Fibroblast of peridontal ligament (primary cell): Measurements from ENCODE around the gene TRIM52.
"Not testable (repeated sequence)": the region's sequence is repeated elsewhere in the genome, so short reads cannot be mapped to it uniquely, and the experiment has no call there.

Experiments
- DNase-seq: peaks from one replicate; pipeline ENCODE4 v3.0.0-alpha.2; 2010; ENCODE audit errors: extremely low read depth

The TRIM52 gene

DNA sequence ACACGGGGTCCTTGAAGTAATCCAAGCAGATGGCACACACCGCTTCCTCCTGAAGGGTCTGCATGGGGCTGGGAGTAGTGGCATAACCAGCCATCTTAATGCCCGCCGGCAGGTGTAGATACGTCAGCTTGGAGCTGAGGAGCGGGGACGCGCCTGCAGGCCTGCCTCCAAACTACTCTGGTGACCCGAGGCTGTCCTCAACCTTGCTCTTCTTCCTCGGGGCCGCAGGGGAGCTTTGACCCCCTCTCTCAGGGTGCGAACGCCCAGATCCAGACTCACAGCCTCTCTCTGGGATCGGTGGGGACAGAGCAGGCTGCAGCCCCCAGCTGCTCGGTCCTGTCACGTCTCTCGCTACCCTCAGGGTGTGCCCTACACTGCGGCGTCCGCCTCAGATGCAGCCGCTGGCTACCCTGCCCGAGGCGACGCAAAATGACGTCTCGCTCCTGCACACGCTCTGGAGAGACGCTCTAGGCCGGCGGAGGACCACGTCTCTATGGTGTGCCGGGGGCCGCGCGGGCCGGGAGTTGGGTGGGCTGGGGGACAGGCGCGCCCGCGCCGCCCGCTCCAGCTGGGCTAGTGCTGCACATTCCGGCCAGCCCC is at the start of gene TRIM52:
TRIM52 (minus strand) TSS at position 424 of the 600 bp plus-strand sequence; CDS start at position 94, 330 bp downstream.
- DNase-seq = peak; percentile 85

GRCh38 chr5:181287331-181287730 is 26.4 kb upstream of the TRIM52 start:
- not testable (repeated sequence) for DNase-seq

- not testable (repeated sequence) for DNase-seq
Observed at GRCh38 chr5:181285962-181286705, 25.2 kb upstream of the TRIM52 start.

DNA sequence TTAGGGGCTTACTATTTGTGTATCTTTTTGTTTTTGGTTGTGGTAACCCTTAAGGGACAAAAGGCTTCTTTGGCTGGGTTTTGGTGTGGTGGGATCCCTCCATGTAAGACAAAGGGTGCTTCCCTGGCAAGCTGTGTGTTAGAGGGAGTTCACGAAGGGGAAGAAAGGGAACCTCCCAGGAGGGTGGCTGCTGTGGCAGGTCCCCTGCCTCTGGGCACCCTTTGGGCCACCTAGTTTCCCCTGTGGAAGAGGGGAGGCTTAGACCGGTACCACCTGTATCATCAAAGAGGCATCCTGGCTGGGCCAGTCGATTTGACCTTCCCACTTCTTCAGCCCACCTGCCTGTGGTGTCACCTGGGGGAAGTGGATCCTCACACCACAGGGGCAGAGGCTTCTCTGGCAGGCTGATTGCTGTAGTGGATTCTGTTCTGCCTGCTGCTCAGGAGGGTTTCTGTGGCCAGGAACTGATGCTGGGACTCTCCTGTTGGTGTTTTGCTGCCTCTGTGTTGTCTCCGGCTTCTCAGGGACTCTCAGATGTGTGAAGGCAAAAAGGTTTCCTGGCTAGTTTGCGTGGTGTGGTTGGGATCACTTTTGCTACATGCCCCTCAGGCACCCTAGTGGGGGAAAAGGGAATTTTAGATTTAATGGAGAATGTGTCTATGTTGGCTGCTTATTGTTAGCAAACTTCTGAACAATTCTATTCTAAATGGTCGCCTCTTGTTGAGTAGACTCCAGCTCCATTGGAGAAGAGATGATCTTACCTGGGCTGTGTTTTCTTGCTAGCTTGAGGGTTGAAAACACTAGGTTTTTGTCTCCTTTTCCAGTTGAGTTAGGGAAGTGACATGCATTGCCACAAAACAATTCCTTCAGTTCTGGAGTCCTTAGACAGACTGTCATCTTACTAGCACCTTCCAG is 23.2 kb upstream of the TRIM52 start:
- DNase-seq = not testable (repeated sequence)

DNA sequence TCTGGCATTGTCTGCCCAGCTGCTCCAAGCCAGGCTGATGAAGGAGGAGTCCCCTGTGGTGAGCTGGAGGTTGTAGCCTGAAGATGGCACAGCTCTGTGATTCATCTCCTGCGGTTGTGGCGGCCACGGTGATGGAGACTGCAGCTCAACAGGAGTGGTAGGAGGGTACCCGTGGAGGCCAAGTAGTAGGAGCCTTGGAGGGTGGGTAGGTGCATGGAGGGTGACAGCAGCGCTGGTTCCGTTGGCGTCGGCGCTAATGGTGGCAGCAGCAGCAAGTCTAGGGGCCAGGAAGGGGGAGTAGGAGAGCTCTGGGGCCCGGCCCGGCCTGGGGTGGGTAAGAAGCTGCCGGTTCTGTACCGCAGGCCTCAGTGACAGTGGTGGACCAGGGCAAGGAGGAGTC is 22.4 kb upstream of the TRIM52 start:
- no peak for DNase-seq

- DNase-seq = no peak
Observed at GRCh38 chr5:181282874-181283273, 21.9 kb upstream of the TRIM52 start.

DNA sequence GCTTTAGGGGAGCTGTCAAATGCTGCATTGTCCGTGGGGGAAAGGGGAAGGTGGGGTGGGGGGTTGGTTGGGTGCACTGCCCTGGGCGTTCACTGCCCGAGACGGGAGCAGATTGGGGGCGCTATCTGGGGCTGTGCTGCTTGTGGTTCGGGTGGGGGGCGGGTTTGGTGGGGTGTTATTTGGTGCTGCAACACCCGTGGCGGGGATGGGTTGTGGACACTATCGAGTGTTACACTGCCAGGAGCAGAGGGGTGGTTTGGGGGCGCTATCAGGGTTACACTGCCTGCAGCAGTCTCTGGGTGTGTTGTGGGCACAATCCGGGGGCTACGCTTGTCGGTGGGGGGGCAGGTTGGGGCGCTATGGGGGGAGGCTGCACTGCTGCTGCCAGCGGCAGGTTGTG is 21.5 kb upstream of the TRIM52 start:
- DNase-seq = not testable (repeated sequence)

DNA sequence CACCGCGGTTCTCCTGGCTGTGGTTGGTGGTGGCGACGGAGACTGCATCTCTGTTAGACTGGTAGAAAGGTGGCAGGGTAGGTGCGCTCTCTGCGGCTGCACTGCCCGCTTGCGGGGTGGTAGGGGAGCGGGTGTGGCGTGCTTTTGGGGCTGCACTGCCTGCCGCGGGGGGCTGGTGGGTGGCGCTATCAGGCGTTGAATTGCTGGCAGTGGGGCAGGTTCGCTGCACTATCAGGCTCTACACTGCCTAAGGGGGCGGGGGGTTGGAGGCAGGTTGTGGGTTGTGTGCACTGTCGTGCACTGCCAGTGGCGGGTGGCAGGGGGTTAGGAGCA is 21.0 kb upstream of the TRIM52 start:
- no peak for DNase-seq

DNA sequence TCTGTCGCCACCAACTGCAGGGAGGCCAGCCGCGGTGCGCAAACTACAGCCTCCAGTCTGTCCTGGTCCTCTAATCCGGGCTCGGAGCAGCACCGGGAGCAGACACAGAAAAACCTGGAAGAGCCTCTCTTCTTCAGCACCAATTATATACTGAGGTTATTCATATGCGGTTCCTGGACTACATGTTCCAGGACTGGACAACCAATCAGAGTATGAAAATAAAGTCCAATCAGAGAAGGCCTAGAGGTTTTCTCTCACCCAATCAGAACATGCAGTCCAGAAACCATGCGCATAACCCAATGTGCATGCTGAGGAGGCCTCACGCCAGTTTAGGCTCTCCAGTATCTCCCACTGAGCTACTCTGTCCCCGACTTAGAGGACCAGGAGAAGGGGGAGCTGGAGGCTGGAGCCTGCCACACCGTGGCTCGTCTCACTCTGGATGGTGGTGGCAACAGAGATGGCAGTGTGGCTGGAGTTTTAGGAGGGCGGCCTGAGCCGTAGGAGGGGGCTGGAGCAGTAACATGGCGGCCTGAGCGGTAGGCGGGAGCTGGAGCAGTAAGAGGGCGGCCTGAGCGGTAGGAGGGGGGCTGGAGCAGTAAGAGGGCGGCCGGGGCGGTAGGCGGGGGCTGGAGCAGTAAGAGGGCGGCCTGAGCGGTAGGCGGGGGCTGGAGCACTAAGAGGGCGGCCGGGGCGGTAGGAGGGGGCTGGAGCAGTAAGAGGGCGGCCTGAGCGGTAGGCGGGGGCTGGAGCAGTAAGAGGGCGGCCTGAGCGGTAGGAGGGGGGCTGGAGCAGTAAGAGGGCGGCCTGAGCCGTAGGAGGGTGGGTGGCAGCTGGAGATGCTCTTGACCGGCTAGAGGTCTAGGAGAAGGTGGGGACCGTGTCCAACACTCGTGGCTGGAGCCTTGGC is 20.4 kb upstream of the TRIM52 start:
- DNase-seq = no peak

- DNase-seq = no peak
Observed at GRCh38 chr5:181280251-181280762, 19.4 kb upstream of the TRIM52 start.

DNA sequence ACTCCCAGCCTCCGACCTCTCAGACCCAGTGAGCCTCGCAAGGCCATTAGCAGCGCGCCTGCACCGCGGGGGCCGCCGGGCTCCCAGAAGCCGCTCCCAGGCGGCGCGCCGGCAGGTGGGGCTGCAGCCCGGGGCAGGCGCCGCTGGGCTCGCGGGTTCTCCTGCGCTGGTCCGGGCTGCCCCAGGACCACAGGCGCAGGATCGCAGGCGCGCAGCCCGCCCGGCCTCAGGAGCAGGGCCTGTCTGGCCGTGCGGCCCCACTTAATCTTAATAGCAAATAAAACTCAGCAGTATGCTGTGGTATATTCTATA is 12.4 kb upstream of the TRIM52 start:
- DNase-seq = not testable (repeated sequence)

DNA sequence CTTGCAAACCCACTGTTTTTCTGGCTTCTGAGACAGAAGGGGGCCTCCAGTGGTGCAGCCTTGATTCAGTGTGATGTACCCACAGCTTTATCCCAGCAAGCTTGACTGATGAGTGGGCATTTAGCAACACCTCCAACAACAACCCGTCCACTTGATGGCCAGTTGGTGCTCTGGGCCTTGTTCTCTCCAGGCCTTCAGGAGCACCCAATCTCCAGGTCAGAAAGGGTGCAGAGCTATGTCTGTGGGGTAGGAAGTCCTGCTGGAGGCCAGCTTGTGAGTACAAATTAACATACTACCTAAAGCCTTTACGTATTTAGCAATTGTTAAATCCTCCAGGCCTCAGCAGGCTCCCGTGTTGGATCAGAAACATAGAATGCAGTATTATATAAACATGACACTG is 10.1 kb upstream of the TRIM52 start:
- DNase-seq = no peak

DNA sequence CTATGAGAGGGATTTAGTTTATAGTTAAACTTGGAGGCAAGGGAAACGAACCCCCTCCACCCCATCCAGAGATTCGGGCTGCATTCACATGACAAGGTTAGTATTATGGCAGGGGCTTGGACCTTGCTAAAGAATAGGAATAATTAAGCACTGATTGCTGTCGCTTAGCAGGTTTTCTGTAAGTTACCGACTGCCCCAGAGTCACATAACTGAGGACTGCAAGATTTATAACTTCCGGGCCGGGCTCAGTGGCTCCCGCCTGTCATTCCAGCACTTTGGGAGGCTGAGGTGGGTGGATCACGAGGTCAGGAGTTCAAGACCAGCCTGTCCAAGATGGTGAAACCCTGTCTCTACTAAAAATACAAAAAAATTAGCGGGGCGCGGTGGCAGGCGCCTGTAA is 7.0 kb upstream of the TRIM52 start:
- not testable (repeated sequence) for DNase-seq

- DNase-seq = not testable (repeated sequence)
Observed at GRCh38 chr5:181267291-181267904, 6.5 kb upstream of the TRIM52 start.

GRCh38 chr5:181265092-181265671 is 4.2 kb upstream of the TRIM52 start:
- no peak for DNase-seq

DNA sequence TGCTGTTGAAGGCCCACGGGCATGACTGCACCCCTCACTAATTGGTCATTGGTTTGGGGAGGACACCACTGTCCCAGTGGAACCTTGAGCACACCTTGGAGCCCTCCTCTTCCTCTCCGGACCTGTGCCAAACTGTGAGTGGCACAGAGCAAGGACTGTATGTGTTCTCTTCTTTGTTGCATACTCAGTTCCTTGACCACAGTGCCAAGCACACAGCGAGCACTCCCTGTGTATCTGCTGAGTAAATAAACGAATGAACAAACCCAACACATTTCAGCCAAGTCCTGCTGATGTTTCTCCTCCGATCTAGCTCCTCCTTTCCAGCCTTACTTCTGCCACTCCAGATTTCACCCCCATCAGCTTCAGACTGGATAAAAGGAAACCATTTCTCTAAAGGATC is 2.7 kb upstream of the TRIM52 start:
- DNase-seq = no peak

GRCh38 chr5:181261320-181262049 is 542 bp upstream of the TRIM52 start:
- DNase-seq = peak; percentile 57

DNA sequence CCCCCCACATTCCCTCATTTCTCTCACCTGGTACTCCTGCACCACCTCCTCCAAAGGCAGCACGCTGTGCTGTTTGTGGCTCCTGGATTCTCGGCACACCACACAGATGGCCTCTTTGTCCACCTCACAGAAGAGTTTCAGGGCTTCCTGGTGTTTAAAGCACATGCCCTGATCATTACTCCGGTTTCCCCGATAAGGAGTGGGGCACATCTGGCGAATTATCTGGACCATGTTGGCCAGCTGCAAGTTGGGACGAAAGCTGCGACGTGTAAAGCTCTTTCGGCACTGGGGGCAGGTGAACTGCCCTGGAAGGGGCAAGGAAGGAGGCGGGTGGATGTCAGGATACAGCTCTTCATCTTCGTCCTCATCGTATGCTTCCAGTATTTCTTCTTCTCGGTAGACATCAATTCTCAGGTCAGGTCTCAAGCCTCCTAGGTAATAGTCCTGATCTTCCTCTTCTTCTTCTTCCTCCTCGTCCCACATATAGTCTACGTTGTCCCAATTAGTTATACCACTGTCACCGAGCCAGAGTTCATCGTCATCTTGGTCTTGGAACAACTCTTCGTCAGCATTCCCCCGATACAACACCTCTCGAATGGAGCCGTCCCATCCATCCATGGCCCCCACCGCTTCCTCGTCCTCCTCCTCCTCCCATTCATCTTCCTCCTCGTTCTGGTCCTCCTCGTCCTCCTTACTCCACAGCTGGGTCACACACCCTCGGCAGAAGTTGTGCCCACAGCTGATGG is 796 bp downstream of the TRIM52 start:
- no peak for DNase-seq

- DNase-seq = no peak
Observed at GRCh38 chr5:181259283-181259682, 1.7 kb downstream of the TRIM52 start.
